GM18511 (cell line): ENCODE results near the gene MIPOL1.
"Not testable (repeated sequence)": the region's sequence is repeated elsewhere in the genome, so short reads cannot be mapped to it uniquely, and the experiment has no call there.

Experiments used
- ATAC-seq: cut with Tn5 transposase; IDR thresholded peaks from one replicate; pipeline ENCODE4 v1.9.1; 2021; ENCODE audit warnings: mild to moderate bottlenecking, moderate library complexity; ENCODE audit not compliant: unreplicated experiment

Gene MIPOL1

DNA sequence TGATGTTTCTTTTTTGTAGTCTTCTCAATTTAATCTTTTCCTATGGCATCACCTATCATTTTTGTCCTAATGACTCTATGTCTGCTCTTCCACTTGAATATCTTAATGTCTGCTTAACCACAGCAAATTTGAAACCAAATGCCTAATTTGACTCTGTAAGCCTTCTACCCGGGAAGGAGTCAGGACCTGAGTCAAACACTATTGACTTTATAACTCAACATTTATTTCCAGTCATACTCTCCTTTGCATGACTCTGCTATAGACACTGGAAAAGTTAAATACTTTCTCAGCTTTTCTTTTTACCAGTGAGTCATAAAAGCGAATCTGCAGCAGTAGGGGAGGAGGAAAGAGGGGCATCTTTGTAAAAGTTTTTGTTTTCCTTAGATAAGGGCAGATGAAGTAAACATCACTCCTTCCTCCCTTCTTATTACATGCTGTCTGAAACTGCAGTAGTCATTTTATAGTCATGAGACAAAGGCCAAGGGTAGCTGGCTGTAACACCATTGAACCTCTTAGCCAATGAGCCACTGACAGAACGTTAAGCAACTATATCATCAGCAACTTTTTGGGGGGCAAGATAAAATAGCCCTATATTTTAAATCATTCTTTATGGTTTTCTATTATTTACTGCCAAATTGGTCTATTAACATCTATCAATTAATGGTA is 179.3 kb downstream of the MIPOL1 start:
- ATAC-seq = no peak

DNA sequence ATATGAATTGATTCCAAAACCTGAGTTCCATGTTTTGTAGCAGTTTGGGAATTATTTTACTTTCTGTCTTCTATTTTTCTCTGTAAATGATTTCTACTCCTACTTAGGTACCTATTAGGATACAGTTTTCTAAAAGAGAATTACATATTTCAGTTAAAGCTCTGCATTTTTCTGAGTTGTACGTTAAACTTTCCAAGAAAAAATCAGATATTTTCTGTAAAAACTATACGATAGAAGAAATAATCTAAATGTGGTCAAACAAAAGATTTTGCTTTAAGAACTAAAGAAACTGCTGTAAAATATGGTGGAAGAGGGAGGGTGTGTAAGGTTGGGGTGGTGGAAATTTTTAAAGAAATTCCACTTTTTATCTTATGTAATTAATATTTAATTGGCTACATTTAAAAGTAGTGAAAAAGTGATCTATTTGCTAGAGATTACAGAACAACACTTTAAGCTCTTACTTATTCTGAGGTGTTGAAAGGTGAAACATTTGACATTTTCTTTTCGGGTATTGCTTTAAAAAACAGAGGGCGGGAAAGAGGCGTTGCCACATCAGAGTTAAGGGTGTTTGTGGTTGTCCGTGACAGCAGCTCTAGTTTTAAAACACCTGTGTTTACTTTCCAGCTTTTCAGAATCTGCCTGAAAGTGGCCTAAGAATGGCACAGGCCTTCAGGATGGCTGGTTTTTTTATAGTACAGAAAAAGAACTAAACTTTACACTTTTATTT is 187.3 kb downstream of the MIPOL1 start:
- no peak for ATAC-seq

DNA sequence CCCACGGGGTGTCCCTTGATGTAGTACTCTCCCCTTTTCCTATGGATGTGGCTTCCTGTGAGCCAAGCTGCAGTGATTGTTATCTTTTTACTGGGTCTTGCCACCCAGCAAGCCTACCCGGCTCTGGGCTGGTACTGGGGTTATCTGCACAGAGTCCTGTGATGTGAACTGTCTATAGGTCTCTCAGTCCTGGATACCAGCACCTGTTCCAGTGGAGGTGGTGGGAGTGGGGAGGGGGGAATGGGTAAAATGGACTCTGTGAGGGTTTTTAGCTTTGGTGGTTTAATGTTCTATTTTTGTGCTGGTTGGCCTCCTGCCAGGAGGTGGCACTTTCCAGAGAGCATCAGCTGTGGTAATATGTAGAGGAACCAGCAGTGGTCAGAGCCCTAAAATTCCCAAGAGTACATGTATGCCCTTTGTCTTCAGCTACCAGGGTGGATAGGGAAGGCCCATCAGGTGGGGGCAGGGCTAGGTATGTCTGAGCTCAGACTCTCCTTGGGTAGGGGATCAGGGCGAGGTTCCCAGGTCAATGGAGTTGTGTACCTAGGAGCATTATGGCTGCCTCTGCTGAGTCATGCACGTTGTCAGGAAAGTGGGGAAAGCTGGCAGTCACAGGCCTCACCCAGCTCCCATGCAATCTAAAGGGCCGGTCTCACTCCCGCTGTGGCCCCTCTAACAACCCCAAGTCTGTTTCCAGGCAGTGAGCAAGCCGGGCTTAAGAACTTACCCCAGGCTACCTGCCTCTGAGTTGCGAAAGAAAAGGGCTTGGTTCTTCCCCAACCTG is 199.6 kb downstream of the MIPOL1 start:
- ATAC-seq = not testable (repeated sequence)

DNA sequence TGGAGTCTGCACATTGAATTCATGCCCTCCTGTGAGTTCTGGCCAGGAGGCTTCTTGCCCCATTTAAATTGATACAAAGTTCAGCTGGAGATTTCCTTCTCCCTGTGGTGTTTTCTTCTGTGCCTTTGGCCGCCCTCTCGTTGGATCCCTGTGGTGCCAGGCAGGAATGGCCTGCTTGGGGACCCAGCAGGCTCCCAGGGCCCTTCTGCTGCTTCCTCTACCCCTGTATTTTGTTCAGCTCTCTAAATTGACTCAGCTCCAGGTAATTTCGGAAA is 200.1 kb downstream of the MIPOL1 start:
- ATAC-seq = no peak

DNA sequence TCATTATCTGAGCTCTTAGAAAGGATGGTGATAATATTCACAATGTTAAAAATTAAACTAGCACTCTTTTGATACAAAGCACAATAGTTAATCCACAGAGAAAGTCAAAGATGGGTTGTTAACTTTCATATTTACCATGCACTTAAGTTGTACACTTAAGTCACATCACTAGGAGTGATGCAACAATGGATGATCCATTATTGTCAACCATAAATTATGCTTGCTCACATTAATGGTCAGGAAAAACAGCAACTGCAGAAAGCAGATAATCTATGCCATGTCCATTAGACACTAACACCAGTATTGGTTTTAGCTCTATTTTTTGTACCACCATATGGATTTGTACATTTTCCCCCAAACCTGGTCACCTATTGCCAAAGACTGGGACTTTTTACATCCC is 201.8 kb downstream of the MIPOL1 start:
- no peak for ATAC-seq

DNA sequence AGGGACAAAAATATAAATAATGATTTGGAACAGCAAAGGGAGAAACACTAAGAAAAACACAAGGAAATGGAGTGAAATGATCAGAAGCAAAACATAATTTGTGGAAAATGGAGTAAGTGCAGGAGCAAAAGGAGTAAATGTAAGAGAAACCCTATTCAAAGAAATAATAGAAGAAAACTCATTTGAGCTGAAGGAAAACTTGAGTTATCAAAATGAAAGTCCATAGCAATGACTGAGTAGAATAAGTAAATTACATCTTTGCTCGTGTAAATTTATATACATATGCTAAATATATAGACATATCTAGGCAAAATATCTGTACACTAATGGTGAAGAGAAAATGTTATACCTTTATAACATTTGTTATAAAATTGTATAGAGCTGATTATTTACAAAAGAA is 203.4 kb downstream of the MIPOL1 start:
- ATAC-seq = no peak

DNA sequence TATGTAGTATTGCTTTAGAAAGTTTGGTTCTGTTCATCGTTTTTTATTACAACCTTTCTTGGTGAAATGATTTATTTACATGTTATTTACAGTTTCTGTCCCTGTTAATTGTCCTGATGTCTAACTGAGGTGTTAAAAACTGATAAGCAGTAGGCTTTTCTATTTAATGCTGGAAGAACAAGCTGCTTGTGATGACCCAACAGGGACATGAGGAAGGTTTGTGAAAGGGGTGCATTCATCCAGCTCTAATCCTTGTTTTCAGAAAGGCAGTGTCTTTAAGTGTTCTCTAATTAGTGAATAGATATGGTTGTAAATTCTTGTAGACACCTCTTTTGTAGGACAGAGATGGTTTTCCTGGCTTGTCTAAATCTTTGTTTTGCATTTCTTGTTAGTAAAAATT is 205.9 kb downstream of the MIPOL1 start:
- no peak for ATAC-seq

DNA sequence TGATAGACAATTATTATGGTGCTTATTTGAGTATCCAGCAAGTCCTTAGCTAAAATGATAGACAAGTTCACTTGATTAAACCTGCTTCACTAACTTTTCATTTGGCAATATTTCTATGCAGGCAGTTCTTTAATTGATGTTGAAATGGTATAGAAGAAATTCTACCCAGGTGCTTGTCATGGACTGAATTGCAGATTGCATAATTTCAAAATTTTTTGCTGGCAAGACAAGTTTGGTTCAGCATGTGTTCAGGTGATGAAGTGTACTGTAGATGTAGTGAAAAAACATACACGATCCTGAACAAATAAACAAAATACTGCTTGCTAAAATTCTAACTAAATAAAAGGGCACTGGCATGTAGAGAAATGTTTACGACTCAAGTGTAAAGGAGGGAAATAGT is 208.4 kb downstream of the MIPOL1 start:
- no peak for ATAC-seq

DNA sequence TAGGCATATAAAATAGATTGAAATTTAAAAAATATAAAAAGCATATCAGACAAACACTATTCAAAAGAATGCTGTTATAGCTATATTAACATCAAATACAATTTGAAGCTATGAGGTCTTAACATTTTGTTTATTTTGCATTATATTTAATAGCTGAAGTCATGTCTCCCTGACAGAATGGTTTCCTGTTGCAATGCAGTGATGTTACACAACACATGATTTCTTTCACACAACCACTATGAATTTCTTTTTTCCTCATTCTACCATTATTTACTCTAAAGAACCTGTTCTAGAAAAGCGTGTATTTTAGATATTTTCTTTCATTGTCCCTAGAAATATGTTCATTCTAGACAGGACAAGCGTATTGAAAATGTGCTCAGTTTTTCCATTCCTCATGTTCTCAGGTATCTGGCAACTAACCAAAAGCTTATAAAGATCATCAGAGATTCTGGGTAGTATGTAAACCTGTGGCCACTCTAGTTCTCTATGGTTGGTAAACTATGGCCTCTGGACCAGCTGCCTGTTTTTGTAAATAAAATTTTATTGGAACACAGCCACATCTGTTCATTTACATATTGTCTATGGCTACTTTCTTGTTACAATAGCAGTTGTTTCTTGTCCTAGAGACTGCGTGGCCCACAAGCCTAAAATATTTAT is 213.5 kb downstream of the MIPOL1 start:
- no peak for ATAC-seq

DNA sequence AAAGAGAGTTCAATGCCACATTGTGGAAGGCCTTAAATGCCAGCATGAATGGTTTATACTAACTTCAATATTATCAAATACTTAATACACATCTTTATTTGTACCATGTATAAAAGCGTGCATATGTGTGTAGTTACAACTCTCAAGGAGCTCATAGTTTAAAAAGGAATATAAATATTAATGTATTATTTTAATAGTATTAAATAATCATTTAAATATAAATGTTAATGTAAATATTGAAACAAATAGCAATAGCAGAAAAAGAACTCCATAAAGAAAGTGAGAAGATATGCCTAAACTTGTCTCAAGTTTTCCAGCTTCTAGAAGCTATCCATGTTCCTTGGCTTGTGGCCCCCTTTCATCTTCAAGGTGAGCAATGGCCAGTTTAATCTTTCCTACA is 215.3 kb downstream of the MIPOL1 start:
- no peak for ATAC-seq

DNA sequence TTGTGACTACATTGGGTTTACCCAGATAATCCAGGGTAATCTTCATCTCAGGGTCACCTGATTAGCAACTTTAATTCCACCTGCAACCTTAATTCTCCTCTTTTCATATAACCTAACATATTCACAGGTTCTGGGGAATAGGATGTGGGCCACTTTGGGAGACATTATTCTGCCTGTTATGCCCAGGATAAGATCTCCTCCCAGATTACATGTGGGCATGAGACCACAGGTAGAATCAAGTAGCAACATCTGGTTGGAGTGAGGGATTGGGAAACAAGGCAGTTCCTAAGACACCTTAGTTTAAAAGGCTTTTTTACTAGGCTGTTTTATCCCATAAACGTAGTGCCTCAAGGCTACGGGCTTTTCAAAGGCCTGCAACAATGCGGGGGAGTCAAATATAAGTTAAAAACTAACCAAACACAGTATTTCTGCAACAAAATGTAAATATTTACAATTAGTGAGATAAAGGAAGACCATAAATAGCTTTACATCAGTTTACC is 215.8 kb downstream of the MIPOL1 start:
- ATAC-seq = no peak

DNA sequence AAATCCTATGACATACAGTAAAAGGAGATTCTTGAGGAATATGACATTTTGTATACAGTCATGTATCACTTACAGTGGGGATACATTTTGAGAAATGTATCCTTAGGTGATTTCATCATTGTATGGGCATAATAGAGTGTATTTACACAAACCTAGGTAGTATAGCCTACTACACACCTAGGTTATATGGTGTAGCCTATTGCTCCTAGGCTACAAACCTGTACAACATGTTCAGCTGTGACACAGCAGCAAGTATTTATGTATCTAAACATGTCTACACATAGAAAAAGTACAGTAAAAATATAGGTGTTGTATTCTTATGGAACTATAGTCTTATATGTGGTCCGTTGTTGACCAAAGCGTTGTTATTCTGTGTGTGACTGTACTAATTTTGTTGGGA is 218.5 kb downstream of the MIPOL1 start:
- no peak for ATAC-seq

DNA sequence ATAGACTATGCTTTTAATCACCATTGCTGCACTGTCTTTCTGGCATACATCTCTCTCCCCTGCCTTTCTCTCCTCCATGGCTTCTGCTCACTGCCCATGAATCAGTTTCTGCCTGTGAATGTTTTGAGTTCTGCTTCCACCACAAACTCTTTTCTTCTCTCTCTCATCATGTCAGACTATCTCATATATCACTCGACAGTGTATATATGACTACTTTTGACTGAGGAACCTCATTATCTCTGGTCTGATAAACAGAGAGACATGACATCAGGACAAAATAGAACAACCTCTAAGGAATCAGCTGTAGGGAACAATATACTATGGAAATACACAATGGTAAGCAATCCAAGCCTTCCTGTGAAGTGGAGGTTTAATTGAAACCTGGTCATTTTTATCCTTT is 219.4 kb downstream of the MIPOL1 start:
- ATAC-seq = no peak

DNA sequence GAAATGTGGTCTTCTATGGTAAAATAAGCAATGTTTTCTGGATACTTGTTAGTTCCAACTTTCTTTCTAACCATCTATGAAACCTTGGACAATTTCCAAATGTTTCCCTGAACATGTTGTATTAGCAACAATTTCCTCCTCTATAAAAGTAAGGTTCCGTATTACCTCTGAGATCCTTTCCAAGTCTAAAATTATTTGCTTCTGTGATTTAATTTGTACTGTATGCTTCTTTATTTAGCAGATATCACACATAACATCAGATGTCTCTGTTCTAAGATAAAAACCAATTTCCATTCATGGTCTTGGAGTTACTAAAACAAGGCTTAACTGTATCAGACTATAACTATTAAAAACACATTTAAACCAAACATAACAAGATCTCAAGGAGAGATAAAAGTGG is 220.1 kb downstream of the MIPOL1 start:
- no peak for ATAC-seq

DNA sequence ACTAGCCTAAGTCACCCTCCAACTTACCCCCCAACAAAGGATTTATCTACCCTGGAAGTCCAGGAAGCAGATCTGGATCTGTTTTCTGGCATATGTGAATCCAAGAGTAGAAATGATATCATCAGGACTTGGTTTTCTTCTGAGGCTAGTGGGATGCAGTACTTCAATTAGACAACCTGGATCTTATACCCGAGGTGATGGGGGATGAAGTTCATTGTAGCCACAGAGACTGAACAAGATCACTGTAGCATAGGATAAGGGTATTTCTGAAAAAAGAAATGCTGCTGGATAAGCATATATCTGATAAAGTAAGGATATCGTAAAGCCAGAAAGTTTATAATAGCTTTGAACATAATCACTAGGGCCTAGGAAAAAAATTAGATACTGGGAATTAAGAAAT is 222.9 kb downstream of the MIPOL1 start:
- ATAC-seq = no peak

DNA sequence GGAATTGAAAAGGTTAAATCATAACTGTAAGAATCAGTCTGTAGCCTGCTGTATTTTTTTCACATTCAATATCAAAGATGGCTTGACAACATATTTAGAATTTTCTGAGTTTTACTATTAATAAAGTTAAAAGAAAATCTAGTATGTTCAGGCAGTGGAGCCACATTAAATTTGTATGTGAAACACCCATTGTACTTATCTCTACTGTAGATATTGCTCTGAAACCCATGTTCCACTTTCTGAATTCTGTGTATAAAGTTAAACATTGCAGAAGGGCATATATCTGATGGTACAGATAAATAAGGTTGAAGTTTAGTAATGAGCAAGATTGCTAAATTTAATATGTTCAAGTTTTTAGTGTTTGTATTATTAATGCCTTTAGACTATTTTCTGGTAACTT is 224.6 kb downstream of the MIPOL1 start:
- no peak for ATAC-seq

DNA sequence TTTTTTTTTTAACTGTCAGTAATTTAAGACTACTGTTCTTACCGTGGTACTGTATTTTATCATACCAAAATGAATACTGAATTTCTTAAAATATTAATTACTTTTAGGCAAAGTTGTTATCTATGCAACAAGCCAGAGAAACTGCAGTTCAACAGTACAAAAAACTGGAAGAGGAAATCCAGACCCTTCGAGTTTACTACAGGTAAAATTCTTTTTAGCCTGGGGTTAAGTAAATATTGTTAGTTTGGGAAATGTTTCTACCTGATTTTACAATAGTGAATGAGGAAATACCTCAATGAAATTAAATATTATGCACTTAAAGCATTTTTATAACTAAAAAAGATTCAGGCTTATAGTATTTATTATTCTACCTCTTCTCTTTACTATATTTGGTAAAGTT is 225.0 kb downstream of the MIPOL1 start:
- ATAC-seq = no peak

DNA sequence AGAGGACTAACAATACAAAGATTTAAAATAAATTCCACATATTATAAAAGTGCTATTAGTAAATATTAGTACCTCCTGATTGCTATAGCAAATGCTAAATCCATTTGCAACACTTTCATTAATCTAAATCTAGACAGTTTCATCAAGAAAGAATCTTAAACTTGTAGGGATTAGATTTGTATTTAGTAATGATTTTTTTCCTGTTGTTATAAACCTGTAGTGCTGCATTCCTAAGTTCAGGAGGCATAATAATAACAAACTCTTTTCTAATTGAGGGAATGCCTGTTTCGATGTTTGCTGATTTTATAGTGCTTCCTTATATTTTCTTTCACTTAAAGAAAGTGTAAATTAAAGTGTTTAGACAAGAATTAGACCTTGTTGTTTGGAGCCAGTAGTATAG is 231.2 kb downstream of the MIPOL1 start:
- no peak for ATAC-seq

DNA sequence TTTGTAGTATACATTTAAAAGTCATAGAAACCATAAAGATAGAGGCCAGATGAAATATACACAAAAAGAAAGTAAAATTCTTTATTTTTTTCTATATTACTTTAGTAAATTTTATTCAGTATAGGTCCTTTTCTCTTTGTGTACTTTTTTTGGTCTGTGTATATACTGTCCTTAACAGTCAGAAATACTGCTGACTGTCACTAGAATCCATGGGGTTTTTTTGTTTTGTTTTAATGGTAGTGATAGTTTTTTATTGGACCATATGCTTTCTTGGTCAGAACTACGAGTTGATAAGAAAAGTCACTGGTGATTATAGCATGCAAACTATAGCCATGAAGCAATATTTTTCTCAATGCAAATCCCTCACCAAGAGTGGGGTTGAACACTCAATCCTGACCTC is 231.9 kb downstream of the MIPOL1 start:
- no peak for ATAC-seq

DNA sequence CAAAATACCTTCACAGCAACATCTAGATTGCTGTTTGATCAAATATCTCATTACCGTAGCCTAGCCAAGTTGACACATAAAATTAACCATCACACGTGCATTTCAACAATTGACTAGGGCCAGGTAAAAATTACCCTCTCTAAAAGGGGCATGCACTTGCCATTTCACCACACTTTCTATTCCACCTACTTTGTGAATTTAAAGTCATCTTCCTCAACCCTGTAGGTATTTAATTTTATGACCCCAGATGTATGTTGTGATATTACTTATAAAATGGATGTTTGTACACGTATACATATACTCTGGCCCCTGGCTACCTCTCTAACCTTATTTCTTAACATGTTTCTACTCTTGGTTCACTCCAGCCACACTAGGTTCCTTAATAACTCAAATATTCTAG is 237.1 kb downstream of the MIPOL1 start:
- ATAC-seq = no peak

DNA sequence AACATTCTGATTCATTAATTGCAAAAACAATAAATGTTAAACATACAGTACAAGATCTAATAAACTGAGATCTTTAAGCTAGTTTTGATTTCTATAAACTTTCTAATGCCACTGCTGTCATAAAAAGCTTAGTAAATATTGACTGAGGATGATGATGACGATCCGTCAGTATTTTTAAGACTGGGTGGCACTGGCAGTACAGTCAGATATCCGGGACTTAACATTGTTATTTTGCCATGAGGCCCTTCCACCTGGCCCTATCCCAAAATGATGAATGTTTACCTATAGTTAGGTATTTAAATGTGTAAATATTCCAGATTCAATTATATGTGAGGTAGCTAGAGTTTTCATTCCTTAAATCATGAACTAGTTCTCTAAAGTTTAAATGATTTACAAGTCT is 238.8 kb downstream of the MIPOL1 start:
- ATAC-seq = no peak

DNA sequence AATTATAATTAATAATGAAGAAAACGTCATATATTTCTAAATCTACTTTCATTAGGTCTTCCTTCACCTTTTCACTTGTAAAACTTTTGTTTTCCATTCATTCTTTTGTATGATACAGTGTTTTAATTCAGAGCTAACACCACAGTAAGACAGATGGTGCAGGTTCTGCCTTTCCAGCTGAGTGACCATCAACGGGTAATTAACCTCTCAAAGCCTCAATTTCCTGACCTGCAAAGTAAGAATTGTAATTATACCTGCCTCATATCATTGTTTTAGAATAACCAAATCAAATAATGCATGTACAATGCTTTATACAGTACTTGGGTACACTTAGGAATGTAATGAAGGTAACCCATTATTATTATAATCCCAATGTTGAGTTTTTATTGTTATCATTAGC is 239.8 kb downstream of the MIPOL1 start:
- no peak for ATAC-seq
